Measurements from ENCODE around the gene BCAS4. TPM values are rescaled to one million over a fixed set of nuclear protein-coding genes. Genes with fewer than 3 reads are reported as not detected.

The BCAS4 gene
- total RNA-seq, 4 donors from 2014 or later, result 0.18 to 2.3 (median 0.54) TPM

- no peak overlapping the region for H3K4me3 ChIP-seq
- intact Hi-C loops (cut with DNase I), result no loop called here
- H3K27ac ChIP-seq, result no peak overlapping the region
- TF ChIP-seq POLR2A (IDR thresholded peaks at IDR 0.05), result no peak
- no peak for TF ChIP-seq CTCF (IDR thresholded peaks at IDR 0.05)
- no peaks in the 10 kb centered on the region for H3K27me3 ChIP-seq
- no peaks in the 10 kb centered on the region for H3K9me3 ChIP-seq
- no peaks in the 10 kb centered on the region for H3K36me3 ChIP-seq
- peaks cover 13 to 63% (median 24%) of the 10 kb centered on the region in 3 donors for H3K4me1 ChIP-seq
- WGBS, 2 donors, result 97 to 98% methylated on average over 5 to 9 of the region's 9 CpGs
- no peak for DNase-seq
Observed at GRCh38 chr20:50852085-50852484, 57.2 kb downstream of the BCAS4 start.

- no peaks in the 10 kb centered on the region for H3K27me3 ChIP-seq
- no peaks in the 10 kb centered on the region for H3K36me3 ChIP-seq
- 70 to 84% methylated on average over 5 to 6 of the region's 18 CpGs for WGBS, 2 donors
- no peak overlapping the region for H3K27ac ChIP-seq
- H3K4me1 ChIP-seq, result peaks cover 0 to 37% (median 5%) of the 10 kb centered on the region in 3 donors
- H3K9me3 ChIP-seq, result no peaks in the 10 kb centered on the region
- DNase-seq, result no peak
- TF ChIP-seq POLR2A (IDR thresholded peaks at IDR 0.05), result no peak
- TF ChIP-seq CTCF (IDR thresholded peaks at IDR 0.05), result no peak
- intact Hi-C loops (cut with DNase I), result no loop called here
- H3K4me3 ChIP-seq, result no peak overlapping the region
Observed at GRCh38 chr20:50854506-50855249, 59.8 kb downstream of the BCAS4 start.

- H3K4me3 ChIP-seq, result no peak overlapping the region
- peaks cover 0 to 31% (median 3%) of the 10 kb centered on the region in 3 donors for H3K4me1 ChIP-seq
- intact Hi-C loops (cut with DNase I), result no loop called here
- no peak for DNase-seq
- H3K27me3 ChIP-seq, result no peaks in the 10 kb centered on the region
- no peaks in the 10 kb centered on the region for H3K9me3 ChIP-seq
- TF ChIP-seq POLR2A (IDR thresholded peaks at IDR 0.05), result no peak
- no peak for TF ChIP-seq CTCF (IDR thresholded peaks at IDR 0.05)
- H3K36me3 ChIP-seq, result no peaks in the 10 kb centered on the region
- peak overlapping the region in 2 of 4 donors; percentile 1 to 26 for H3K27ac ChIP-seq
- 49 to 67% methylated on average over 8 to 15 of the region's 23 CpGs for WGBS, 2 donors
Observed at GRCh38 chr20:50855498-50856474, 60.9 kb downstream of the BCAS4 start.

- Histone ChIP-seq H3K36me3 (no peaks in the 10 kb centered on the region), H3K27me3 (no peaks in the 10 kb centered on the region), H3K9me3 (no peaks in the 10 kb centered on the region), H3K27ac (peak overlapping the region in 1 of 4 donors; percentile 1), H3K4me3 (no peak overlapping the region), H3K4me1 (peaks cover 0 to 26% (median 3%) of the 10 kb centered on the region in 3 donors)
- TF ChIP-seq CTCF (IDR thresholded peaks at IDR 0.05), result no peak
- TF ChIP-seq POLR2A (IDR thresholded peaks at IDR 0.05), result no peak
- intact Hi-C loops (cut with DNase I), result no loop called here
- WGBS, 2 donors, result 64 to 76% methylated on average over 4 to 5 of the region's 5 CpGs
- no peak for DNase-seq
Observed at GRCh38 chr20:50856475-50857041, 61.7 kb downstream of the BCAS4 start.

Data from esophagus squamous epithelium (tissue), 5 donors.